HG03469 (cell line): ENCODE measurements around the gene SNX3.

ENCODE experiments used
- ATAC-seq: cut with Tn5 transposase; IDR thresholded peaks from one replicate; pipeline ENCODE4 v1.9.1; 2021; ENCODE audit warnings: mild to moderate bottlenecking, moderate library complexity, moderate number of reproducible peaks; ENCODE audit not compliant: unreplicated experiment

SNX3 gene

GRCh38 chr6:108209738-108210137, 51.1 kb downstream of the SNX3 start:
- ATAC-seq, result no peak

DNA sequence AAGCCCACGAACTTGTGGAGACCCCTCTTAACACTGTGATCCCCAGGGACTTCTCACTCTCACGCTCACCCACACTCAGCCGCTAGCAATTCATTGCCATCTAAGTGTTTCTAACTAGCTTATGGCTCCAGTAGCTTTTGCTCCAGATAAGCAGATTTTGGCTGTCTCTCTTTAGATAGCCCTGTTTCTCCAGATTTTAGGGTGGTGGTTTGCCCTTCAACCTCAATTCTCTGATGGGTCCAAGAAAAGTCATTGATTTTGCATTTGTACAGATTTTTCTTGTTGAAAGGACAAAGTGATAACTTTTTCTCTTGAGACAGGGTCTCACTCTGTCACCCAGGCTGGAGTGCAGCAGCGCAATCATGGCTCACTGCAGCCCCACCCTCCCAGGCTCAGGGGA, 53.8 kb downstream of the SNX3 start:
- no peak for ATAC-seq

DNA sequence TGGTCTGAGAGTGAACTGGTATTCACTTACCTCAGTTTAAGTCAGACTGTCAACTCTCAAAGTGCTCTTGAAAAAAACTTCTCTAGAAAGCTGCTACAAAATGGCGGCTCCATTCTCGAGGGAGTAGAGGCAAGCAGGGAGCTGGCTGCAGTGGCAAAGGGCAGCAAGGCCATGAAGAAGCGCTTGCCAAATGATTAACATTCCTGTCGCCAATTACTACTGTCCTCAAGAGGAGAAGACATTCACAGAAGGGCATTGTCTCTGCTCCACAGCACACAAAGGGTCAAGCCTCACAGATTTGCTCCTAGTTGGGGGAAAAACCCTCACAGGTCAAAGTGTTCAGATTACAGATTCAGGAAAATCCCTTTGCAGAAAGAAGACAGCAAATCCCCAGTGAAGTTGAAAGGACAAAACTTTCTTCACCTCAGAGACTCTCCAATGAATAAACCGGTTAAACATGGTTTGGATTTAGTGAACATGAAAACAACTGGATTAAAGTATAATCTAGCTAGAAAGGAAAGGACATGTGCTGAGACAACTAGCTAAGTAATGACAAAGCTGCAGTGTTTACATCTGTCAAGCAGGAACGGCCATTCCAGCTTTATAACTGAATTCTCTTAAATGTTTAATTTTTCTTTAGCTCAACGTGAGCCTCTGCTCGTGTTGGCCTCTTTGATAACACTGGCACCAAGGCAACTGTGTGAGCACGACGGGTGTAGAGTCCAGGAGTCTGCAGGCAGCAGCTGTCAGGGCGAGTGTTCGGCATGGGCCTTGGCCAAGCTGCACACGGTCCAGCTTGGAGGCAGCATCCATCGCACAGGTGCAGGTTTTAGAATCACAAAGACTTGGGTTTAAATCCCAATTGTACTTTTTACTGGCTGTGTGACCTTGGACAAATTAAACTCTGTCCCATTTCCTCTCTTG, 57.4 kb downstream of the SNX3 start:
- no peak for ATAC-seq

DNA sequence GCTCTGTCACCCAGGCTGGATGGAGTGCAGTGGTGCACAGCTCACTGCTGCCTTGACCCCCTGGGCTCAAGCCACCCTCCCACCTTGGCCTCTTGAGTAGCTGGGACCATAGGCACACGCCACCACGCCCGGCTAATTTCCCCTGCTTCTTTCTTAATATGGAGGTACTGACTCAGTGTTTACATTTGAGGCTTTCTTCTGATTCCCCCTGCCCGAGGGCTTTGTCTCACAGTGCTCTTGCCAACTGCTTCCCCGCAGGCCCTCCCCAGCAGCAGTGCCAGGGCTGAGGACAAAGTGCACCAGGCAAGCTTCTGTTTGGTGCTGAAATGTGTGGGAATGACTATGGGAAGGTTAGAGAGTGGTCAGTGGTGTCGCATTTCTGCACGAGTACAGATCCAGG, 60.2 kb downstream of the SNX3 start:
- ATAC-seq, result no peak

GRCh38 chr6:108200186-108200585, 60.7 kb downstream of the SNX3 start:
- no peak for ATAC-seq

DNA sequence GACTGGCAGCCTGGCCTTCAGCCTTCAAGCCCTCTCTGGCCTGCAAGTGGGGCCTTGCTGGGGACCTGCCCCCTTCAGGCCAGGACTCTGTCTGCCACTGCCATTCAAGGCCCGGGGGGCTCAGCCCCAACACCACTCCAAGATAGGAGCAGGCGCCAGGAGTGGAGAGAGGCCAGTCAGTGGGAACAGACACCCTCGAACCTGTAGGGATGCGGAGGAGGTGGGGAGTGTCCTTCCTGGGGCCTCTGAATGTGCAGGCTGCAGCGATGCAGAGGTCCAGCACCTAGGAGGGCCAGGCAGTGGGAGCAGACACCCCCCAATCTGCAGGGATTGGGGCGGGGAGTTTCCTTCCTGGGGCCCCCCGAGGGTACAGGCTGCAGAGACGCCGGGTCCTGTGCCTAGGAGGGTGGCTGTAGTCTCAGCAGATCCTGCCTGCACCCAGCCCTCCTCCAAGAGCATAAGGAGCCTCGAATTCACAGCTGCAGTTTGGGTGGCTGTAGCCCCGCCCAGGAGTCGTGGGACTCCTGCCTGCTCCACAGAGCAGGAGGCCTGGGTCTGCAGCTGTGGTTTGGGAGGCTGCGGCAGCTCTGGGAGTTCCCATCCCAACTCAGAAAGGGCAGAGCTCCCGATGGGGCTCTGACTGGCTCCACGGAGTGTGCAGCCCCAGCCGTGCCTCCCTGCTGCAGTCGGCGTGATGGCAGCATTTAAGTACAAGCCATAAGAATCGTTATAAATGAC, 61.9 kb downstream of the SNX3 start:
- ATAC-seq, result no peak

GRCh38 chr6:108195209-108195608, 65.6 kb downstream of the SNX3 start:
- no peak for ATAC-seq

DNA sequence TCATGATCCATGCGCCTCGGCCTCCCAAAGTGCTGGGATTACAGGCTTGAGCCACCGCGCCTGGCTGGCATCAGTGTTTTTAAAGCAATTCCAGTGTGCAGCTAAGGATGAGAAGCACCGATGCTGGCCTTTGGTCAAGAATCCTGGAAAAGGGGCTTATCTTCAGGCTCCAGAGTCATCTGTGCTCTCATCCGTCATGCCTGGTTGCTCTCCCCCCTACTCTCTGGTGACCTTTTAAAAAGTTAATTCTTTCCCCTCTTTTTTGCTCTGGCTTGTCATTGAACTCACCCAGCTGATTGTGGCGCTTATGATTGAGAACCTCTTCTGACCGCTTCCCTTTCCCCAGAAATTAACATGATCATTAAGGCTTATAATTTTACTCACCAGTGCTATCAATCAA, 66.3 kb downstream of the SNX3 start:
- ATAC-seq, result no peak

DNA sequence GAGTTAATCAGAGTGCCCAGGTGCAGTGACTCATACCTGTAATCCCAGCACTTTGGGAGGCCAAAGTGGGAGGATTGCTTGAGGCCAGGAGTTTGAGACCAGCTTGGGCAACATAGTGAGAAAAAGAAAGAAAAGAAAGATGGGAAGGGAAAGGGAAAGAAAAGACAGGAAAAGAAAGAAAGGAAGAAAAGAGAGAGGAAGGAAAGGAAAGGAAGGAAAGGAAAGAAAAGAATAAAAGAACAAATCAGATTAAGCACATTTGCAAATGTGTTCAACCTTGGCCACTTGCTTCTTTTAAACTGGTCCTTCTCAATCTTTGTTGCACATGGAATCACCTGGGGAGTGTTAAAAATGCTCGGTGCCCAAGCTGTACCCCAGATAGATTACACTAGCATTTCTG, 67.0 kb downstream of the SNX3 start:
- no peak for ATAC-seq

DNA sequence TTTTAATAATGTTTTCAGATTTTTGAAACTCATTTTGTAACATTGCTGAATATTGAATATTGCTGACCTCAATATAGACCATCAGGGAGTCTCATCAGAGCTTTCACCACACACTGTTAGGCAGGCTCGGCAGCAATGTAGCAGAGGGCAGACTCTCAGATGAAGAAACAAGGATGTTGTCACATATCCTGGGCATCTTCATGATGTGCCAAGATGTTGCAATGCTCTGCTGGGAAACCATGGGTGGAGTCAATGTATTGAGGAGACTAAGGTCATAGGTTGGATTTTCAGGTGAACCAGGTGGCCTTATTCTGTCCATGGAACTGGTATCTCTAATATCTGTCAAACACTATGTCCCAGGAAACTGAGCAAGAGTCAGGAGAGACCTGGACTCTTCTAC, 67.7 kb downstream of the SNX3 start:
- no peak for ATAC-seq

- no peak for ATAC-seq
Measured at GRCh38 chr6:108187519-108187918, 73.3 kb downstream of the SNX3 start.

- no peak for ATAC-seq
Measured at GRCh38 chr6:108186226-108186625, 74.6 kb downstream of the SNX3 start.

GRCh38 chr6:108180776-108181175, 80.1 kb downstream of the SNX3 start:
- ATAC-seq, result no peak

DNA sequence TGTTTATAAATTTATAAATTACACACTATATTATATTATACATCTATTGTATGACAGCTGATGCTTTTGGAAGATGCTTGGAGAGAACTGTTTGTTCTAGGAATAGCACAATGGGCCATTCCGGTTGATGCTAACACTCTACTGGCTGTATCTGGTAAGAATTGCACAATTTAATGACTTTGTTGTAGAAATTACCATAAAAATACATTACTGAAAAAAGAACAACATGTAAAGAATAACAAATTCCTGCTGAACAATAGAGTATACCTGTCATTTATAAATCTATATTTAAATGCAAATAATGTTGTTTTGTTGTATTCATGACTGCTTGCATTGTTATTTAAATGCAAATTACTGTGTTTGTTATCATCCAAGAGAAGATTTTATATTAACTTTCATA, 80.6 kb downstream of the SNX3 start:
- ATAC-seq, result no peak

- no peak for ATAC-seq
Measured at GRCh38 chr6:108179741-108180140, 81.1 kb downstream of the SNX3 start.

- ATAC-seq, result no peak
Measured at GRCh38 chr6:108176281-108177089, 84.4 kb downstream of the SNX3 start.

GRCh38 chr6:108175592-108176279, 85.1 kb downstream of the SNX3 start:
- no peak for ATAC-seq

DNA sequence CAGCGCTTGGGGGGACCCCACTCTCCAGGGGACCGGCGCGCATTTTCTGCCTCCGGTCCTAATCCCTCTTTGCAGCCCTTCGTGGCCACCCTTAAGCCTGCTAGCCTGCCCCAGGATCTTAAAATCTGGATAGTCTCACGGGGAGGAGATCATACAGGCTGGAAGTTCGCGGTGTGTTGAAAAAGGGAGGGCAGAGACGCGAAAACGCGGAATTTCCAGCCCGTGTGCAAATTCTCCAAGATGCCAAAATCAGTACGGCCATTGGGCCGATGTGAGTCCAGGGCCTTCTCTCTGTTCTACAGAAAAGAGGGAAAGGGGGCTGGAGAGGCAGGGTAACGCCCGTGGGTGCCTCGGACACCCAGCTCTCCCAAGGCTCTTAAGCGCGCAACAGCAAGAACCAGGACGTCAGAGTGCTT, 85.7 kb downstream of the SNX3 start:
- ATAC-seq, result no peak

GRCh38 chr6:108174371-108175175, 86.3 kb downstream of the SNX3 start:
- no peak for ATAC-seq
